Retinal pigment epithelial cell (primary cell): ENCODE results near the gene F12.

Experiments
- DNase-seq: peaks from one replicate; pipeline ENCODE4 v3.0.0-alpha.2; 2010; ENCODE audit warnings: low read depth
- H3K4me3 ChIP-seq: 2 replicates; pipeline ENCODE4 v1.5.1; 2011; ENCODE audit warnings: mild to moderate bottlenecking, low read length, control low read depth, moderate library complexity
- TF ChIP-seq, protein P1 (sequence below): conservative IDR thresholded peaks from 2 replicates; pipeline ENCODE4 v1.5.1; 2011; ENCODE audit warnings: low read depth, low read length, control low read depth, inconsistent platforms

The F12 gene

DNA sequence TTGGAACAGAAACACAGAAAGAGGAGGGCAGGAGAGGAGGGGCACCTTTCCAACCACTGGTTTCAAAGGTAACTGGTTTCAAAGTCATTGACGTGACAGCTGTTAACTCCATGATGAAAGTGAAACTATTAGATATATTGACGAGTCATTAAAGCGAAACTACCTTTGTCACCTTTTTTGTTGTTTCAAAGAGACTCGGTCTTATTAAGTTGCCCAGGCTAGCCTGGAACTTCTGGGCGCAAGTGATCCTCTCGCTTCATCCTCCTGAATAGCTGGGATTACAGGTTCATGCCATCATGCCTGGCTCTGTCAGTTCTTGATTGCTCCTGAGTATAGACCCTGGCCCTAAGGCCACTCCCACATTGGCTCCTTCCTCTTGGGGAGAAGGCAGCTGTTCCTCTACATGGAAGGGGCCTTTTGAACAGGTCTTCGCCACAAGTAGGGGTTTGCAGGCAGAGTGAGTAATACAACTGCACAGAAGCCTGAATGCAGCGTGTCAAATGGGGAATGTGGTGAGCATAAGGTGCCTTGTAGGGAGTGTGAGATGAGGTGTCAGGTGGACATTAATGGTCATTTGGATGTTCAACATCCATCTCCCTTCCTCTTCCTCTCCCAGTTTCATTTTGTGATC is 3.4 kb upstream of the F12 start:
- H3K4me3 ChIP-seq = no peak overlapping the region
- DNase-seq = no peak
- TF ChIP-seq, protein P1, sequence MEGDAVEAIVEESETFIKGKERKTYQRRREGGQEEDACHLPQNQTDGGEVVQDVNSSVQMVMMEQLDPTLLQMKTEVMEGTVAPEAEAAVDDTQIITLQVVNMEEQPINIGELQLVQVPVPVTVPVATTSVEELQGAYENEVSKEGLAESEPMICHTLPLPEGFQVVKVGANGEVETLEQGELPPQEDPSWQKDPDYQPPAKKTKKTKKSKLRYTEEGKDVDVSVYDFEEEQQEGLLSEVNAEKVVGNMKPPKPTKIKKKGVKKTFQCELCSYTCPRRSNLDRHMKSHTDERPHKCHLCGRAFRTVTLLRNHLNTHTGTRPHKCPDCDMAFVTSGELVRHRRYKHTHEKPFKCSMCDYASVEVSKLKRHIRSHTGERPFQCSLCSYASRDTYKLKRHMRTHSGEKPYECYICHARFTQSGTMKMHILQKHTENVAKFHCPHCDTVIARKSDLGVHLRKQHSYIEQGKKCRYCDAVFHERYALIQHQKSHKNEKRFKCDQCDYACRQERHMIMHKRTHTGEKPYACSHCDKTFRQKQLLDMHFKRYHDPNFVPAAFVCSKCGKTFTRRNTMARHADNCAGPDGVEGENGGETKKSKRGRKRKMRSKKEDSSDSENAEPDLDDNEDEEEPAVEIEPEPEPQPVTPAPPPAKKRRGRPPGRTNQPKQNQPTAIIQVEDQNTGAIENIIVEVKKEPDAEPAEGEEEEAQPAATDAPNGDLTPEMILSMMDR = no peak

DNA sequence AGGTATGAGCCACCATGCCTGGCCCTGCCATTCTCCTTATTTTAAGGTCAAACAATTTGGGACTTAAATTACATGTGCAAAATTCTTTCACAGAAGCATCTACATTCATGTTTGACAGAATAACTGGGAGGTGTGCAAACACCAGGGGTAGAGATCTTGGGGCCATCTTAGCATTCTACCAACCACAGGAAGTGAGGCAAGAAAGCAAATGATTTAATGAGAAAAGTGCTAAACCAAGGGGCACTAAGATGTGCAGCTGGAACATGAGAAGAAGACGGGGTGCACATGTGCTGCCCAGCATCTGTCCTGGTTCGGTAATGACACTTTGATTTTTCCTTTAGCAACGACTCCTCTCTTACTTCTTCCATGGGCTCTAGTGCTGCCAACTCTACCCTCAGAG is 1.2 kb upstream of the F12 start:
- TF ChIP-seq, protein P1 = no peak
- no peak overlapping the region for H3K4me3 ChIP-seq
- no peak for DNase-seq

DNA sequence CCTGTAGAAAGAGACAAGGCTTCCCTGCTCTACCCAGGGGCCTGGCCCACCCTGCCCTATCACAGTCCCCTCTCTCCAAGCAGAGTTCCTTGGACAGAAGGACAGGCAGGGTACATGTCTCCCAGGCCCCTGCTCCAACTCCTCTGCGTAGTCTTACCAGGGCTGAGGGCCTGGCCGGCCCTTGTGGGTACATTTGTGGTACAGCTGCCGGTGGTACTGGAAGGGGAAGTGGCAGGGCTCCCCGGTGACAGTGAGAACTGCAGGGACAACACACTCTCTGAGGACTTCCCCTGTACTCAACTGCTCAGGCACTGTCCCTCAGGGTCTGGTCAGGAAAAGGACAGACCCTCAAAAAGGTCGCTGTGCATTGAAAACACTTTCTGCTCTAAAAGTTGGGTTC is 3.6 kb downstream of the F12 start:
- H3K4me3 ChIP-seq = no peak overlapping the region
- DNase-seq = no peak
- TF ChIP-seq, protein P1 = no peak

DNA sequence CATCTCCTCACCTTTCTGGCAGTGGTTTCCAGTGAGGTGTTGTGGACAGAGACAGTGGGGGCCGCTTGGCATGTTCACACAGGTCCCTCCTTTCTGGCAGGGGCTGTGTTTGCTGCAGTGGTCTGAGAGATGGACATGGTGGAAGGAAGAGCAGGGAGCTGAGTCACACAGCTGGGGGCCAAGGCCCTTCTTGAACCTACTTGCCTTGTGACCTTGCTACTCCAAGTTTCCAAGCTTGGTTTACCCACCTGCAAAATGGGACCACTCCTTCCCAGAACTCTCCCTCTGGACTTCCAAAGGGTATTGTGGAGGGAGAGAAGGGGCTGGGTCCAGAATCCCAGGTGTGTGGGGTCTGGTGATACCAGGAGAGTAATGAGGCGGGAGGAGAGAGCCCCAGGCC is 4.1 kb downstream of the F12 start:
- H3K4me3 ChIP-seq = no peak overlapping the region
- TF ChIP-seq, protein P1 = no peak
- DNase-seq = no peak

DNA sequence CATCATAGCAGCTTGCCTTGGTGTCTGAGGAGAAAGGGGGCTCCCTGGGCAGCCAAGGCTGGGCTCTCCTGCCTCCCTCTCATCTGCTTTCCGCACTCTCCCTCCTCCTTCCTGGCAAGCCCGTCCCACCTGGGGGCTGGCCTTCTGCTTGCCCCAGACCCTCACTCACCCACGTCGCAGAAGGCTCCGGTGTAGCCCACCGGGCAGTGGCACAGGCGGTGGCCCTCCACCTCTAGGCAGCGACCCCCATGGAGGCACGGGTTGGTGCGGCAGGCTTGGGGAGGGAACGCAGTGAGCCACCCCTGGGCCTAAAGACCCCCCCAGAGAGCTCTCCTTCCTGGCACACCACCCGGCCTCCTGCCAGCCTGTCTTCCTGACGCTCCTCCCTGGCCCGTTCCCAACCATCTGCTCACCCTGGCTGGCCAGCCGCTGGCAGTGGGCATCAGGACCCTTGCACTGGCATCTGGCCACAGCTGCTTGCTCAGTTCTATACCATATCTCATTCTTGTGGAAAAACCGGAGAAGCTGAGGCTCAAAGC is 4.7 kb downstream of the F12 start:
- TF ChIP-seq, protein P1 = no peak
- no peak for DNase-seq
- peak overlapping the region; percentile 48 for H3K4me3 ChIP-seq

DNA sequence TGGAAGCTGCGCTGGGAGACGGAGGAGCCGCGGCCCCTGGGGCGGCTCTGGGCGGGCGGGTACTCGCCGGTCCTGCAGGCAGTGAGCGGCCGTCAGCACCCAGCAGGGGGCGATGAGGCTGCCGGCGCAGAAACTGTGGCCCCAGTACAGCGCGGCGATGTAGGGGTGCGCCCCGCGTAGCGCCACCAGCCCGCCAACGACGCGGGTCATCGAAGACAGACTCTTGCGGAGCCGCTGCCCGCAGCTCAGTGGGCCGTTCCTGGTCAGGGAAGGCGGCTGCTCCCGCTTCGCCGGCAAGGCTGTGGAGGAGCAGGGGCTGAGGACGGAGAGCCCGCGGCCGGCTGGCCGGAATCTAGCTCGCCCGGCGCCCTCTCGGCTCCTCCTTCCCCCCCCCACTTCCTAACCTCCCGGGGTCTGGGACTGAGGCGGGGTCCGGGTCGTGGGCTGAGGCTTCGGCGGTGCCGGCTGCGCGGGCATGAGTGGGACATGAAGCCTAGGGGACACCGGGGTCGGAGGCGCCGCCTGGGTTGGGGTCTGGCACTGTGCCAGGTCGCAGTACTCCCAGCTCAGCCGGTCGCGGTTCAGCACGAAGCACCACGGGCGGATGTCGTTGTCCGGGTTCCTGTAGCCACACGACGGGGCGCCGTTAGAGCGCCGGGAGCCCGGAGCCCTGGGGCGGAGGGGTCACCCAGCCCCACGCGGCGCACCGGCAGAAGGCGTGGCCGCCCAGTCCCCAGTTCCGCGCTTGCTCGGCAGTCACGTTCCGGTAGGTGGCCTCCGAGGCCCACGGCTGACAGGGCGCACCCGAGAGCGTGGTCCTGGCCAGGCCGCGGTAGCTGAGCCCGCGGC is 5.3 kb downstream of the F12 start:
- DNase-seq = no peak
- H3K4me3 ChIP-seq = peak overlapping the region; percentile 48
- TF ChIP-seq, protein P1 = peak; percentile 73
